GM15510 (cell line): ENCODE data around the gene RNF114.

Source experiments
- POLR2A ChIP-seq: IDR thresholded peaks from 3 replicates; pipeline ENCODE4 v1.6.1; 2011; ENCODE audit warnings: borderline replicate concordance; ENCODE audit not compliant: insufficient read length; ENCODE audit errors: extremely low read depth

Gene RNF114, protein sequence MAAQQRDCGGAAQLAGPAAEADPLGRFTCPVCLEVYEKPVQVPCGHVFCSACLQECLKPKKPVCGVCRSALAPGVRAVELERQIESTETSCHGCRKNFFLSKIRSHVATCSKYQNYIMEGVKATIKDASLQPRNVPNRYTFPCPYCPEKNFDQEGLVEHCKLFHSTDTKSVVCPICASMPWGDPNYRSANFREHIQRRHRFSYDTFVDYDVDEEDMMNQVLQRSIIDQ

DNA sequence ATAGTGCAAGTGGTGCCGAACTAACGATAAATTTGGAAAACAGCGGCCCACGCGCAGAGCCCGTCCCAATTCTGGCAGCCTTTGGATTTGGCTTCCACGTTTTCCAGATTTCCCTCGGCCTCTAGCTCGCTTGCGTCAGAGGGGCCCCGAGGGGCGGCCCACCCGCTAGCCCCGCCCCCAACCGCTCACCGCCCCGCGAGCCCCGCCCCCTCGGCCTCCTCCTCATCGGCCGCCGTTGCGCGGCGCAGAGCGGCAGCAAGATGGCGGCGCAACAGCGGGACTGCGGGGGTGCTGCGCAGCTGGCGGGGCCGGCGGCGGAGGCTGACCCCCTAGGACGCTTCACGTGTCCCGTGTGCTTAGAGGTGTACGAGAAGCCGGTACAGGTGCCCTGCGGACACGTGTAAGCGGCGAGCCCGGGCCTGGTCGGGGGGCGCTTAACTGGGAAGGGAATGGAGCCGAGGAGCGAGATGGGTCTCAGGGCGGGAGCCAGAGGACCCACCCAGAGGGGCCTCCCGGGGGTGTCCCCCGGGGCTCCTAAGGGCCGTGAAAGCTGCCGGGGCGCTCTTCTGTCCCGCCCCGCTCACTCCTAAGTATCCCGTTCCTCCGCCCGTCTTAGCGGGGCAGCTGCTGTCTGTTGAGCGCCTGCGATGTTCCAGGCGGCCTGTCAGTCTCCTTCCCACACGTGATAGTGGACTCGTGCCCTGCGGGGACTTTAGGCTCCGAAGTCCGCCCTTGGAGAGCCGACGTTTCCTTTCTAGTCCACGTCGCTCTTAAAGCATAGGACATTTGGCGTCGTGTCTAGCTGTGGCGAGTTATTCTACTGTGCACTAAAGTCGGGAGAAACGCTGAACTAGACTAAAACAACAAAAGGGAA is at the start of gene RNF114:
Gene RNF114 (plus strand): TSS at position 245 of the 874 bp plus-strand sequence. CDS start 16 bp downstream, at position 261.
- TF ChIP-seq POLR2A: peak; percentile 96

DNA sequence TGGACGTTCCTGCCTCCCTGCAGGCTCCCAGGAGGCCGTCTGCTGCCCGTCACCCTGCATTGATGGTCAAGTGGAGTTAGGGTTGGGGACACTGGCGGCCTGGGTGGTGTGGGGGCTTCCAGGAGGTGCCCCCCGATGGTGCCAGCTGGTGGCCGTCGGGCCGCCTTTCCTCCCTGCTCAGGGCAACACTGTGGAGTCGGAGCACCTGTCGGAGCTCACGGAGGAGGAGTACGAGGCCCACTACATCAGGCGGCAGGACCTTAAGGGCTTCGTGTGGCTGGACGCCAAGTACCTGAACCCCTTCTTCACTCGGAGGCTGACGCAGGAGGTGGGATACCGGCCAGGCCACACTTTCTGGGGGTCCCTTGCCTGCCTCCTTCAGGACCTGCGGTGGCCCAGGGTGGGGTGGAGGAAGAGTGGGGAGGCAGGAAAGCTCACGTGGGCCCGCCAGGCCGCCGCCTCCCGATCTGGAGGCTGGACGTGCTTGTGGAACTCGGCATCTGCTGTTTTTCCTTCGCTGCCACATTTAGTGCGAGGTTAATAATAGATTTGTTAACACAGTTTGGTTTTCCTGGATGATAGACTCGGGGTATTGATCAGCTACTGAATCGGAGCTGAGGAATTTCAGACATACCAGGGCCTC is 49.5 kb upstream of the RNF114 start:
- TF ChIP-seq POLR2A: no peak

DNA sequence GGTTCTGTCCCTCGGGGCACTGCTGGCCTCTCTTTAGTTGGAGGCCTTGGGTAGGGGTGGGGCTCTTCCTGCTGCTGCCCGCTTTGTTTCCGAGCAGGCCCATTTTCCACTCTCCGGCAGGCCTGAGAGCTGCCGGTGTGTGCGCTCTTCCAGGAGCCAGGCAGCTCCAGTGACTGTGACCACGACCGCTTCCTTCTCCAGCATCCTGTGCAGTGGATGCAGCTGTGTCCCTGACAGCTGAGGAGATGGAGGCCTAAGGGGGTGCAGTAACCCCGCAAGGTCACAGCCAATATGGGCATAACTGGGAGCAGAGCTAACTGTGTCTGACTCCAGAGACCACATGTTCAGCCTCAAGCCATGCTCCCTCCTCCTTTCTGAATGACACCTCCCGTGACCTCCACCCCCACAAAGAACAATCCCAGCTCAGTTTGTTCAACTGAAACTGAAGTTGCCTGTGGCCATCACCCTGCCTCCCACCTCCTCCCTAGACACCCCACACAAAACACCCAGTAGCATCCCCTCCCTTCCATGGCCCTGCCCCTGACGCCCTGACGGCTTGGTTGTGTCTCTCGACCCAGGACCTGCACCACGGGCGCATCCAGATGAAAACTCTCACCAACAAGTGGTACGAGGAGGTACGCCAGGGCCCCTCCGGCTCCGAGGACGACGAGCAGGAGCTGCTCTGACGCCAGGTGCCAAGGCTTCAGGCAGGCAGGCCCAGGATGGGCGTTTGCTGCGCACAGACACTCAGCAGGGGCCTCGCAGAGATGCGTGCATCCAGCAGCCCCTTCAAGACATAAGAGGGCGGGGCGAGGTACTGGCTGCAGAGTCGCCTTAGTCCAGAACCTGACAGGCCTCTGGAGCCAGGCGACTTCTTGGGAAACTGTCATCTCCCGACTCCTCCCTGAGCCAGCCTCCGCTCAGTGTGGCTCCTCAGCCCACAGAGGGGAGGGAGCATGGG is 48.7 kb upstream of the RNF114 start:
- TF ChIP-seq POLR2A: no peak

- no peak for TF ChIP-seq POLR2A
These were observed 47.8 kb upstream of the RNF114 start for GRCh38 chr20:49888212-49889000.

DNA sequence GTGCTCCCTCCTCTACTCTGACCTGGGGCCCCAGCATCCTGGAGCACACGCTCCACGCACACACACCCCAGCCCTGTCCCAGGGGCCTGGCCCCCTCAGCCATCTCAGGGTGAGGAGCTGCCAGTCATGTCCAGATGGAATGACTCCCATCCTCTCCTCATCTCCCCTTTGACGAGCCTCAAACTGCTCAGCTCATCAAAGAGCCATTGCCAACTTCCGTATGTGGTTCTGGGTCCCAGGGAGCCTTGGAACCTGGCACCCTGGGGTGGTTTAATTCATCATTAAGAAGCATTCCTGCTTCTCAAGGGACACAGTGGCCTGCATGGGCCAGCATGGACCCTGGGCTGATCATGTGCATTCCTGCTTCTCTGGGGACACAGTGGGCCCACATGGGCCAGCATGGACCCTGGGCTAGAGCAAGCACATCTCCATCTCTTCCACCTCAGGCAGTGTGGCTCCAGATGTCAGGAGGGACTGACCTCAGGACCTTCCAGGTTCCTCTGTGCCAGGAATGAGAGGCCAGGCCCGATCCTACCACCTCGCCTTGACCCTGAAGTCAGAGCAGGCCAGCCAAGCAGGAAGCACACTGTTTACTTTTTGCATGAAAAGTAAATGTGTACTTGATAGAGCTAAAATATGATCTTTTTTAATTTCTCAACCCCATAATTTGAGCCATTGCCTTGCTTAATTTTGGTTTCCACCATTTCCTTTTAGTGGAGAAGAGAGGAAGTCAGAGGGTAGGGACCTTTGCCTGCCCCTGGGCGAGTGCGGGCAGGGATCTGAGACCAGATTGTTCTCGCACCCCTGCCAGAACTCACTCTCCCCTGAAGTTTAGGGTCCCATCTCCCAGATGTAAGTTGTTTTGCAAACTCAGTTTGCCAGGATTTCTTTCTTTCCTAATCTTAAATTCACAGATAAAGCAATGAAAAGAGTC is 46.9 kb upstream of the RNF114 start:
- TF ChIP-seq POLR2A: no peak

DNA sequence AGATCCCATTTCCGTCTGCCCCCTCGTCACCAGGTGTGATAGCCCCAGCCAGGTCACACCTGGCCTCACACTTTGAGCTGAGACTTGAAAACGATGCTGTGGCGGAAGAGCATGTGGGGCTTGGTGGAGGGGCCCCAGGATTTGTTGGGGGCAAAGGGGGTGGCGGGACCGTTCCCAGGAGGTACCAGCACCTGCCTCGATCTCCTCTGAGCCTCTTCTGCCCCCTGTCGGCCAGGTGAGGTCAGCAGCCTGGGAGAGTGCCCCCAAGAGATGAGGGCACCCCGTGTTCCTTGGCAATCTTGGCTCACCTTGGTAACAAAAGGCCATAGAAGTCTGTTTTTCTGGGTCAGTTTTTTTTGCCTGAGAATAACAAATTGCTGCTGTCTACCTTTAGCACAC is 46.3 kb upstream of the RNF114 start:
- no peak for TF ChIP-seq POLR2A

- TF ChIP-seq POLR2A: no peak
These were observed 45.5 kb upstream of the RNF114 start for GRCh38 chr20:49890471-49891361.

DNA sequence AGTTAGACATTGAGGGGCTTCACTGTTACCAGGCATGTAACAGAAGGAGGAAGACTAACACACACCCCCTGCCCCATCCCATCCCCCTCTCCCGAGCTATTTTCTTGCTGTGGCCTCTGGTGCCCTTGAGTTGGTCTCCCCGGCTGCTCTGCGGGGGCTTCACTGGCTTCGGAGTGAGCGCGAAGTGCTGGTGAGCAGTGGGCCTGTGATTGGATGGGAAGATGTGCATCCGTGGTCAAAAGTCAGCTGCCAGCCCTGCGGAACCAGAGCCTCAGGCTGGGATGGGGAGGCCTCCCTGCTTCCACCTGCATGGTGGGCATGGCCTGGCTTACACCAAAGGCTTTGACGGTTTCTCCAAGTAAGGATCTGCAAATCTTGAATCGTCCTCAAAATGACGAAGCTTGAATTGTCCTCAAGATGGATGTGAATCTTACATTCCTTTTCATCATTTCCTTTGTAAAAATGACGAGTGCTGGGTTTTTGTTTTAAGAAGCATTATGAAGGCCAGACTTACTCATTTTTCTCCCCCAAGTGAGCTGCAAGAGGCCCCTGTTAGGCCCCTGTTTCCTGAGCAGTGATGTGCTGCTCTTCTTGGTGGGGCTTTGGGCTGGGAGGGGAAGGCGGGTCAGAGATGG is 44.6 kb upstream of the RNF114 start:
- TF ChIP-seq POLR2A: no peak

DNA sequence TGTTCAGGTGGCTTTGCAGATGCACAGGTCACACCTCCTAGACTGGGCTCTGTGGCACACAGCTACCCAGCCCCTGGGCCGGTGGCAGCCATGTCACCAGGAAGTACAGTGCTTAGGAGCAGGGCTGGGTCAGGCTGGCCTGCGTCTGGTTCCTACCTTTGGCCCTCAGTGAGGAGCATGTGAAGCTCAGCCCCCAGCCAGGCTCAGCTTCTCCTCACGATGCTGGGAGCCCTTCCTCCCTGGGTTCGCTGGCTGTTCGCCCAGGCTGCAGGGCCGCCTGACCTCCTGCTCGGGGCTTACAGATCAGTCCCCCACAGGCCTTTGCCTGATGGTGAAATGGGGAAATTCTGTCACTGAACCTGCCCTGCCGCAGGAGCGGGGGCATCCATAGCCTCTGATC is 43.9 kb upstream of the RNF114 start:
- TF ChIP-seq POLR2A: no peak

DNA sequence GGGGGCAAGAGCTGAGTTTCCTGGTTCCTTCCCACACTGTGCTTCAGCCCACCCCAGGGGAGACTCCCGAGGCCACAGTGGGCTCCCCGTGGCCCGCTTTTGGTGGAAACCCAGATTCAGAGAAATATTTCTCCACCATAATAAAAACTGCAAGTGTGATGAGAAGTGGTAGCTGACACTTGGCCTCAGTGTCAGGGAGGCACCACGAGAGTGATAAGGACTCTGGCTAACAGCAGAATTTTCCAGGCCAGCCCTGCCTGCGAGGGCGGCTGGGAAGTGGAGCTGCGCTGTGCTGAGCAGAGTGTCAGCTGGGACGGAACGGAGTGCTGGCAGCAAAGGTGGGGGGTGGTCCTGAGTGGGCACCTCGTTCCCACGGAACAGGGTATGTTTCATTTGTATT is 43.4 kb upstream of the RNF114 start:
- no peak for TF ChIP-seq POLR2A
